ENCODE data around the gene TMCO4.

GRCh38 chr1:19637606-19638005, 162.1 kb downstream of the TMCO4 start:
- TF ChIP-seq CTCF (conservative IDR thresholded peaks at IDR 0.05; ENCODE audit: low read depth, low read length), result no peak
- no peak for TF ChIP-seq EZH2phosphoT487 (IDR thresholded peaks at IDR 0.05; ENCODE audit: borderline replicate concordance, low read length)
- no peak for TF ChIP-seq EZH2 (IDR thresholded peaks at IDR 0.05; ENCODE audit: low read length, unreplicated experiment)
